ENCODE measurements around the gene PCP4. TPM values are rescaled to one million over a fixed set of nuclear protein-coding genes. Genes with fewer than 3 reads are reported as not detected.
A peak's percentile ranks its signal among the peaks of the same experiment; 100 is the strongest.

PCP4 gene
- total RNA-seq, 1 experiment from 2014 or later: 1.6 TPM

- CTCF ChIA-PET: interaction anchor here (0.8 to 1.9 kb wide), 14 partner anchors 10 to 1156 kb away, joined by 3 to 14 read pairs (median 4); partner anchors contain the start of gene PCP4
- H3K9me3 Mint-ChIP-seq: no peaks in the 10 kb centered on the region
These were observed 41.2 kb downstream of the PCP4 start for GRCh38 chr21:39908265-39908923.

DNA sequence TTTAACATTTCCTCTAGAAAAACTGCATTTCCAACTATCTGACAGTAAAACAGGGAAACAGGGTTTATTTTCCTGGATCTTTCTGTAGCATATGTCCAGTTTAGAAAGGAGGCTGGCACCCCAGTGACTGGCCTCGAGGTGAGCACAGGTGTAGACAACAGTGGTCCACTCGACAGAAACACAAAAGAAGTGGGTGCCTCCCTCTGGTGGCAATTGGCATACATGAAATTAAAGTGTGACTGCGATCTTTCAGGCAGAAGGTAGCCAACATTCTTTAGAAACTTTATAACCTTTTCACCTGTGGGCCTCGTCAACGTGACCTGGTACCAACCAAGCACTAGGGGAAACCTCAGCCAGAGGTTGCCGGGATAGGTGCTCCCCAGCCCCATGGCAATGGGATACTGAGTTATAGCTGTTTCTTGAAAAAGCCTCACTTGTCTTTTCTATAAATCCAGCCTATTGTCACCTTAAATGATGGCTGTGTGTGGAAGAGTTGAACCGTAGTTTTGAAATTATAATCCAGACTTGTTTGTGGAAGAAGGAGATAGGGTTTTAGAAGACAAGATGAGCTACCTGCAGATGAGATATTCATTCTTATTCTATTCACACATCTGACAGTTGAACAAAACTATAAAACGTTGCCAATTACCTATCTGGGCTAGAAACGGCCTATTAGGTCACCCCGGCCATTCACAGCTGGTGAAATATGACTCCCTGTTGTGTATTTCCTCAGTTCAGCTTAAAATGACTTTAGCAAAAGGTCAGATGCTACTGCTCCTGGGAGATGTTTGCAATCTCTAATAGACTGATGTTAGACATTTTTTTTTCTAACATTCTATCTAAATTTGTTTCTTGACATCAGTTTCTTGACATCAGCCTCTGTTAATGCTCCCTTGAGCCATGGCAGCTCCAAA lies 44.3 kb downstream of the PCP4 start:
- DNase-seq (ENCODE audit: low spot score) (peak; percentile 28), ATAC-seq (peak; percentile 46; the same call in 1 of the 2 replicates)
- 0 out of 2 replicates have a peak, but pooled peaks cover 2% of the 10 kb centered on the region for H3K36me3 Mint-ChIP-seq
- H3K27me3 Mint-ChIP-seq (ENCODE audit: low read depth): peaks cover 3% of the 10 kb centered on the region; the same call in 1 of the 2 replicates
- H3K4me3 Mint-ChIP-seq: no peak overlapping the region
- H3K9me3 Mint-ChIP-seq: peaks cover 3% of the 10 kb centered on the region
- peaks cover 10% of the 10 kb centered on the region for H3K4me1 Mint-ChIP-seq
- POLR2A ChIA-PET: no interaction called here
- no peak overlapping the region for H3K27ac Mint-ChIP-seq
- CTCF ChIA-PET: interaction anchor here (1.2 to 1.4 kb wide), 2 partner anchors 44 to 45 kb away, joined by 6 to 7 read pairs; partner anchors contain the start of gene PCP4
- TF ChIP-seq CDX4 (CRISPR knock-in tag; IDR thresholded peaks at IDR 0.05; ENCODE audit: borderline replicate concordance): no peak
- TF ChIP-seq RORB (CRISPR knock-in tag; IDR thresholded peaks at IDR 0.05): no peak
- TF ChIP-seq CREM (CRISPR knock-in tag; IDR thresholded peaks at IDR 0.05): no peak
- no peak for TF ChIP-seq NFE2L1 (CRISPR knock-in tag; IDR thresholded peaks at IDR 0.05)
- TF ChIP-seq RELA (CRISPR knock-in tag; IDR thresholded peaks at IDR 0.05; ENCODE audit: borderline replicate concordance): no peak
- TF ChIP-seq, protein P1, sequence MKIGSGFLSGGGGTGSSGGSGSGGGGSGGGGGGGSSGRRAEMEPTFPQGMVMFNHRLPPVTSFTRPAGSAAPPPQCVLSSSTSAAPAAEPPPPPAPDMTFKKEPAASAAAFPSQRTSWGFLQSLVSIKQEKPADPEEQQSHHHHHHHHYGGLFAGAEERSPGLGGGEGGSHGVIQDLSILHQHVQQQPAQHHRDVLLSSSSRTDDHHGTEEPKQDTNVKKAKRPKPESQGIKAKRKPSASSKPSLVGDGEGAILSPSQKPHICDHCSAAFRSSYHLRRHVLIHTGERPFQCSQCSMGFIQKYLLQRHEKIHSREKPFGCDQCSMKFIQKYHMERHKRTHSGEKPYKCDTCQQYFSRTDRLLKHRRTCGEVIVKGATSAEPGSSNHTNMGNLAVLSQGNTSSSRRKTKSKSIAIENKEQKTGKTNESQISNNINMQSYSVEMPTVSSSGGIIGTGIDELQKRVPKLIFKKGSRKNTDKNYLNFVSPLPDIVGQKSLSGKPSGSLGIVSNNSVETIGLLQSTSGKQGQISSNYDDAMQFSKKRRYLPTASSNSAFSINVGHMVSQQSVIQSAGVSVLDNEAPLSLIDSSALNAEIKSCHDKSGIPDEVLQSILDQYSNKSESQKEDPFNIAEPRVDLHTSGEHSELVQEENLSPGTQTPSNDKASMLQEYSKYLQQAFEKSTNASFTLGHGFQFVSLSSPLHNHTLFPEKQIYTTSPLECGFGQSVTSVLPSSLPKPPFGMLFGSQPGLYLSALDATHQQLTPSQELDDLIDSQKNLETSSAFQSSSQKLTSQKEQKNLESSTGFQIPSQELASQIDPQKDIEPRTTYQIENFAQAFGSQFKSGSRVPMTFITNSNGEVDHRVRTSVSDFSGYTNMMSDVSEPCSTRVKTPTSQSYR (CRISPR knock-in tag; IDR thresholded peaks at IDR 0.05): no peak
- TF ChIP-seq, protein P2, sequence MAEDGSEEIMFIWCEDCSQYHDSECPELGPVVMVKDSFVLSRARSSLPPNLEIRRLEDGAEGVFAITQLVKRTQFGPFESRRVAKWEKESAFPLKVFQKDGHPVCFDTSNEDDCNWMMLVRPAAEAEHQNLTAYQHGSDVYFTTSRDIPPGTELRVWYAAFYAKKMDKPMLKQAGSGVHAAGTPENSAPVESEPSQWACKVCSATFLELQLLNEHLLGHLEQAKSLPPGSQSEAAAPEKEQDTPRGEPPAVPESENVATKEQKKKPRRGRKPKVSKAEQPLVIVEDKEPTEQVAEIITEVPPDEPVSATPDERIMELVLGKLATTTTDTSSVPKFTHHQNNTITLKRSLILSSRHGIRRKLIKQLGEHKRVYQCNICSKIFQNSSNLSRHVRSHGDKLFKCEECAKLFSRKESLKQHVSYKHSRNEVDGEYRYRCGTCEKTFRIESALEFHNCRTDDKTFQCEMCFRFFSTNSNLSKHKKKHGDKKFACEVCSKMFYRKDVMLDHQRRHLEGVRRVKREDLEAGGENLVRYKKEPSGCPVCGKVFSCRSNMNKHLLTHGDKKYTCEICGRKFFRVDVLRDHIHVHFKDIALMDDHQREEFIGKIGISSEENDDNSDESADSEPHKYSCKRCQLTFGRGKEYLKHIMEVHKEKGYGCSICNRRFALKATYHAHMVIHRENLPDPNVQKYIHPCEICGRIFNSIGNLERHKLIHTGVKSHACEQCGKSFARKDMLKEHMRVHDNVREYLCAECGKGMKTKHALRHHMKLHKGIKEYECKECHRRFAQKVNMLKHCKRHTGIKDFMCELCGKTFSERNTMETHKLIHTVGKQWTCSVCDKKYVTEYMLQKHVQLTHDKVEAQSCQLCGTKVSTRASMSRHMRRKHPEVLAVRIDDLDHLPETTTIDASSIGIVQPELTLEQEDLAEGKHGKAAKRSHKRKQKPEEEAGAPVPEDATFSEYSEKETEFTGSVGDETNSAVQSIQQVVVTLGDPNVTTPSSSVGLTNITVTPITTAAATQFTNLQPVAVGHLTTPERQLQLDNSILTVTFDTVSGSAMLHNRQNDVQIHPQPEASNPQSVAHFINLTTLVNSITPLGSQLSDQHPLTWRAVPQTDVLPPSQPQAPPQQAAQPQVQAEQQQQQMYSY (CRISPR knock-in tag; IDR thresholded peaks at IDR 0.05): no peak
- TF ChIP-seq JAZF1 (CRISPR knock-in tag; IDR thresholded peaks at IDR 0.05): no peak
- TF ChIP-seq, protein P3, sequence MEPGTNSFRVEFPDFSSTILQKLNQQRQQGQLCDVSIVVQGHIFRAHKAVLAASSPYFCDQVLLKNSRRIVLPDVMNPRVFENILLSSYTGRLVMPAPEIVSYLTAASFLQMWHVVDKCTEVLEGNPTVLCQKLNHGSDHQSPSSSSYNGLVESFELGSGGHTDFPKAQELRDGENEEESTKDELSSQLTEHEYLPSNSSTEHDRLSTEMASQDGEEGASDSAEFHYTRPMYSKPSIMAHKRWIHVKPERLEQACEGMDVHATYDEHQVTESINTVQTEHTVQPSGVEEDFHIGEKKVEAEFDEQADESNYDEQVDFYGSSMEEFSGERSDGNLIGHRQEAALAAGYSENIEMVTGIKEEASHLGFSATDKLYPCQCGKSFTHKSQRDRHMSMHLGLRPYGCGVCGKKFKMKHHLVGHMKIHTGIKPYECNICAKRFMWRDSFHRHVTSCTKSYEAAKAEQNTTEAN (CRISPR knock-in tag; IDR thresholded peaks at IDR 0.05): no peak
- TF ChIP-seq, protein P4, sequence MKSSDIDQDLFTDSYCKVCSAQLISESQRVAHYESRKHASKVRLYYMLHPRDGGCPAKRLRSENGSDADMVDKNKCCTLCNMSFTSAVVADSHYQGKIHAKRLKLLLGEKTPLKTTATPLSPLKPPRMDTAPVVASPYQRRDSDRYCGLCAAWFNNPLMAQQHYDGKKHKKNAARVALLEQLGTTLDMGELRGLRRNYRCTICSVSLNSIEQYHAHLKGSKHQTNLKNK (CRISPR knock-in tag; IDR thresholded peaks at IDR 0.05): no peak
- TF ChIP-seq ZNF512 (CRISPR knock-in tag; IDR thresholded peaks at IDR 0.05; ENCODE audit: borderline replicate concordance): no peak
- TF ChIP-seq KAT7 (CRISPR knock-in tag; IDR thresholded peaks at IDR 0.05; ENCODE audit: borderline replicate concordance): no peak

More at GRCh38 chr21:39908265-39908923, 41.2 kb downstream of the PCP4 start:
- ATAC-seq: peak; percentile 85
- TF ChIP-seq MYBL2 (CRISPR knock-in tag; IDR thresholded peaks at IDR 0.05) (no peak), NFATC4 (CRISPR knock-in tag; IDR thresholded peaks at IDR 0.05) (no peak), SMAD3 (CRISPR knock-in tag; IDR thresholded peaks at IDR 0.05; ENCODE audit: borderline replicate concordance) (no peak), CREB1 (CRISPR knock-in tag; IDR thresholded peaks at IDR 0.05) (no peak)
- TF ChIP-seq, protein P3 (CRISPR knock-in tag; IDR thresholded peaks at IDR 0.05): no peak
- TF ChIP-seq, protein P5, sequence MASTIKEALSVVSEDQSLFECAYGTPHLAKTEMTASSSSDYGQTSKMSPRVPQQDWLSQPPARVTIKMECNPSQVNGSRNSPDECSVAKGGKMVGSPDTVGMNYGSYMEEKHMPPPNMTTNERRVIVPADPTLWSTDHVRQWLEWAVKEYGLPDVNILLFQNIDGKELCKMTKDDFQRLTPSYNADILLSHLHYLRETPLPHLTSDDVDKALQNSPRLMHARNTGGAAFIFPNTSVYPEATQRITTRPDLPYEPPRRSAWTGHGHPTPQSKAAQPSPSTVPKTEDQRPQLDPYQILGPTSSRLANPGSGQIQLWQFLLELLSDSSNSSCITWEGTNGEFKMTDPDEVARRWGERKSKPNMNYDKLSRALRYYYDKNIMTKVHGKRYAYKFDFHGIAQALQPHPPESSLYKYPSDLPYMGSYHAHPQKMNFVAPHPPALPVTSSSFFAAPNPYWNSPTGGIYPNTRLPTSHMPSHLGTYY (CRISPR knock-in tag; IDR thresholded peaks at IDR 0.05): no peak
- Mint-ChIP-seq H3K27ac (no peak overlapping the region), H3K27me3 (ENCODE audit: low read depth) (no peaks in the 10 kb centered on the region), H3K4me3 (no peak overlapping the region), H3K4me1 (peaks cover 7% of the 10 kb centered on the region), H3K36me3 (no peaks in the 10 kb centered on the region)
- POLR2A ChIA-PET: no interaction called here
- DNase-seq (ENCODE audit: low spot score): peak; percentile 36
